Mucosa of descending colon (tissue), 3 donors: Measurements from ENCODE around the gene CABP4. TPM values are rescaled to one million over a fixed set of nuclear protein-coding genes. Genes with fewer than 3 reads are reported as not detected.

Source experiments
- ATAC-seq: fragments of 200-7000 bp; cut with Tn5 transposase; one replicate; pipeline ENCODE4 v1.9.1; 2020; ENCODE audit warnings: mild to moderate bottlenecking, moderate library complexity
- DNase-seq, 3 donors: peaks; one replicate each; pipeline ENCODE4 v3.0.0-alpha.2; 2020
- H3K36me3 ChIP-seq: fragments of 200-600 bp; one replicate; pipeline ENCODE4 v1.8.0; 2021; ENCODE audit warnings: low read depth, mild to moderate bottlenecking
- H3K4me1 ChIP-seq: fragments of 200-600 bp; one replicate; pipeline ENCODE4 v1.8.0; 2021; ENCODE audit warnings: low read depth, mild to moderate bottlenecking
- H3K4me3 ChIP-seq: fragments of 200-600 bp; one replicate; pipeline ENCODE4 v1.8.0; 2021; ENCODE audit warnings: mild to moderate bottlenecking
- H3K9me3 ChIP-seq: fragments of 200-600 bp; one replicate; pipeline ENCODE4 v1.8.0; 2021; ENCODE audit warnings: mild to moderate bottlenecking
- intact Hi-C, 2 donors: fragments of 100-400 bp; cut with DNase I in 1 of 2; cut with micrococcal nuclease in 1 of 2; formaldehyde crosslinking; loops; one replicate each; pipeline versions ENCODE4 v1.11.0 to v1.11.1; 2022; cut with DNase I, micrococcal nuclease
- total RNA-seq, 3 donors: library from RNA; stranded (reverse); fragmentation: NEBNext Ultra II Directional in 2 of 3; extraction: Animal tissue kit (Norgen Biotek cat#: 25700) in 2 of 3; gene quantifications; one replicate each; pipeline versions ENCODE4 v1.2.1 to v1.2.4, GENCODE V29; 2021 to 2023
- TF ChIP-seq, protein P1 (sequence below): fragments of 200-600 bp; IDR thresholded peaks from one replicate; pipeline ENCODE4 v1.8.0; 2022; ENCODE audit warnings: antibody characterized with exemption, mild to moderate bottlenecking
- donor health status: DM: no; HTN: no; CAD: no; lungs with moderate emphysema.
- donor health status: DM: no; HTN: no; CAD: no.
- donor health status: DM: no; HTN: yes; CAD: no.

CABP4 gene
- total RNA-seq, 3 donors from 2014 or later = 0.95 to 1.9 (median 1.2) TPM

DNA sequence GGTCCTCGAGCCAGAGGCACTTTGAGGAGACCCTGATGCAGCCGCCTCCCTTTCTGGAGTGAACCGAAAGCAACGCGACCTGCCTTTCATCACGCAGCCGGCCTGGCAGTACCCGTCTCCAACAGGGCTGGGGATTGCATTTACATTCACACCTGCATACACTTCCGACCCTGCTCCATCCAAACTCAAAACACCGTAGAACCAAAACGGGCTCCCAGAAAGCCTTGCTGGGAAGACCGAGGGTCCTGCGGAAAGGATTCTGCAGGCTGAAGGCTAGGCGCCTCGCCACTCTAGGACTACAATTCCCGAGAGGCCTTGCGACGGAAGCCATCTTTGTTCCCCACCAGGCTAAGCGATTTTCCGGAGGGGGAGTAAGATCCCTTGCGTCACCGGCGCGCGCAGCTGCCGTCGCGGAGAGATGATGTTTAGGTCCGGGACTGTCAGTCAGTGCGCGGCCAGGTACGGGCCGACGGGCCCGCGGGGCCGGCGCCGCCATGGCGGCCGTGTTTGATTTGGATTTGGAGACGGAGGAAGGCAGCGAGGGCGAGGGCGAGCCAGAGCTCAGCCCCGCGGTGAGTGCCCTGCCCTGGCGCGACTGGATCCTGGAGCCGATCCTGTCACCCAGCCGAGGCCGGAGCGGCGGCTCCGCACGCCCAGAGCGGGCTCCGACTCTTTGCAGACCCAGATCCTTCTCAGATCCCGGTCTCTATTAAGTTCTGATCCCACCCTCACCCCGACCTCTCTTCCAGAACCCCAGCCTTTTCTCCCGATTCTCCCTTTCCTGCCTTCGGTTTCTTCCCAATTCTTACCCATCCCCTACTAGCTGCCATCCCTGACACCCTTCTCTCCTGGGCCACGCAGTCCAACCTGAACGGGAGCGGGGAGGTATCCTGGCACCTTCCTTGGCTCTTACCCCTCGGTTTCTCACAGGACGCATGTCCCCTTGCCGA lies 26.8 kb upstream of the CABP4 start, which contains the start of gene RPS6KB2:
RPS6KB2 (plus strand) TSS at position 443 of the 950 bp plus-strand sequence; CDS start at position 495, 52 bp downstream.
- ATAC-seq (peak; percentile 97), DNase-seq (peak; percentile 99 to 100 (median 100))
- TF ChIP-seq, protein P1, sequence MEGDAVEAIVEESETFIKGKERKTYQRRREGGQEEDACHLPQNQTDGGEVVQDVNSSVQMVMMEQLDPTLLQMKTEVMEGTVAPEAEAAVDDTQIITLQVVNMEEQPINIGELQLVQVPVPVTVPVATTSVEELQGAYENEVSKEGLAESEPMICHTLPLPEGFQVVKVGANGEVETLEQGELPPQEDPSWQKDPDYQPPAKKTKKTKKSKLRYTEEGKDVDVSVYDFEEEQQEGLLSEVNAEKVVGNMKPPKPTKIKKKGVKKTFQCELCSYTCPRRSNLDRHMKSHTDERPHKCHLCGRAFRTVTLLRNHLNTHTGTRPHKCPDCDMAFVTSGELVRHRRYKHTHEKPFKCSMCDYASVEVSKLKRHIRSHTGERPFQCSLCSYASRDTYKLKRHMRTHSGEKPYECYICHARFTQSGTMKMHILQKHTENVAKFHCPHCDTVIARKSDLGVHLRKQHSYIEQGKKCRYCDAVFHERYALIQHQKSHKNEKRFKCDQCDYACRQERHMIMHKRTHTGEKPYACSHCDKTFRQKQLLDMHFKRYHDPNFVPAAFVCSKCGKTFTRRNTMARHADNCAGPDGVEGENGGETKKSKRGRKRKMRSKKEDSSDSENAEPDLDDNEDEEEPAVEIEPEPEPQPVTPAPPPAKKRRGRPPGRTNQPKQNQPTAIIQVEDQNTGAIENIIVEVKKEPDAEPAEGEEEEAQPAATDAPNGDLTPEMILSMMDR = no peak
- intact Hi-C loops = no loop called here
- no peaks in the 10 kb centered on the region for H3K36me3 ChIP-seq
- peaks cover 16% of the 10 kb centered on the region for H3K4me1 ChIP-seq
- no peaks in the 10 kb centered on the region for H3K9me3 ChIP-seq
- peak within 1 kb of the TSS; percentile 84 for H3K4me3 ChIP-seq

DNA sequence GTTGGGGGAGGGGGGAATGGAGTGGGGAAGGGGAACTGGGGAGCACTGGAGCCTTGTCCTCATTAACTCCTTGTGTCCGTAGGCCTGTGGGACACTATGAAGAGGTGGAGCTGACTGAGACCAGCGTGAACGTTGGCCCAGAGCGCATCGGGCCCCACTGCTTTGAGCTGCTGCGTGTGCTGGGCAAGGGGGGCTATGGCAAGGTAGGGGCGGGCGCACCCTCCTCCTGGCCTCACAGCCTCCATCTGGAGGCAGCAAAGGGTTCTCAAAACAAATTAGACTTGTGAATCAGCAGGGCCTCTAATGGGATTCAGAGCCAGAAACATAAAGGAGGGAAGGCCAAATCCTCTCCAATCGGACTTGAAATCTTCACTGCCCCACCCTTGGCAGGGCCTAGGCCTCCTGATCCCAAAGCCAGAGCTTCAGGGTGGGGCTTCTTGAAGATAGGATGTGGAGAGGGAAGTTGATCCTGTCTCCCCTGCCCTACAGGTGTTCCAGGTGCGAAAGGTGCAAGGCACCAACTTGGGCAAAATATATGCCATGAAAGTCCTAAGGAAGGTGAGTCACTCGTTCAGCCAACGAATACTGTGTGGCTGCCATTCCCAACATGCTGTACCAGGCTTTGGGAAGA lies 26.0 kb upstream of the CABP4 start:
- H3K4me1 ChIP-seq = peaks cover 16% of the 10 kb centered on the region
- ATAC-seq (no peak), DNase-seq (no peak)
- no peaks in the 10 kb centered on the region for H3K9me3 ChIP-seq
- intact Hi-C loops = no loop called here
- no peaks in the 10 kb centered on the region for H3K36me3 ChIP-seq
- TF ChIP-seq, protein P1 = no peak
- peak overlapping the region; percentile 84 for H3K4me3 ChIP-seq

DNA sequence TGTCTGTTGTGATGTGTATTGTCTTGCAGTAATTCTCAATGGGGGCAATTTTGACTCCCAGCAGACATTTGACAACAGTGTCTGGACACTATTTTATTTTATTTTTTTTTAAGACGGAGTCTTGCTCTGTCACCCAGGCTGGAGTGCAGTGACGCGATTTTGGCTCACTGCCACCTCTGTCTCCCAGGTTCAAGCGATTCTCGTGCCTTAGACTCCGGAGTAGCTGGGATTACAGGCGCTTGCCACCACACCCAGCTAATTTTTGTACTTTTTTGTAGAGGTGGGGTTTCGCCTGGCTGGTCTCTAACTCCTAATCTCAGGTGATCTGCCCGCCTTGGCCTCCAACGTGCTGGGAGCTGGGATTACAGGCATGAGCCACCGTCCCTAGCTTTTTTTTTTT lies 25.4 kb upstream of the CABP4 start:
- ATAC-seq = no peak
- Histone ChIP-seq H3K4me3 (no peak overlapping the region), H3K4me1 (peaks cover 16% of the 10 kb centered on the region), H3K36me3 (no peaks in the 10 kb centered on the region), H3K9me3 (no peaks in the 10 kb centered on the region)
- TF ChIP-seq, protein P1 = no peak
- intact Hi-C loops = no loop called here
- no peak for DNase-seq

DNA sequence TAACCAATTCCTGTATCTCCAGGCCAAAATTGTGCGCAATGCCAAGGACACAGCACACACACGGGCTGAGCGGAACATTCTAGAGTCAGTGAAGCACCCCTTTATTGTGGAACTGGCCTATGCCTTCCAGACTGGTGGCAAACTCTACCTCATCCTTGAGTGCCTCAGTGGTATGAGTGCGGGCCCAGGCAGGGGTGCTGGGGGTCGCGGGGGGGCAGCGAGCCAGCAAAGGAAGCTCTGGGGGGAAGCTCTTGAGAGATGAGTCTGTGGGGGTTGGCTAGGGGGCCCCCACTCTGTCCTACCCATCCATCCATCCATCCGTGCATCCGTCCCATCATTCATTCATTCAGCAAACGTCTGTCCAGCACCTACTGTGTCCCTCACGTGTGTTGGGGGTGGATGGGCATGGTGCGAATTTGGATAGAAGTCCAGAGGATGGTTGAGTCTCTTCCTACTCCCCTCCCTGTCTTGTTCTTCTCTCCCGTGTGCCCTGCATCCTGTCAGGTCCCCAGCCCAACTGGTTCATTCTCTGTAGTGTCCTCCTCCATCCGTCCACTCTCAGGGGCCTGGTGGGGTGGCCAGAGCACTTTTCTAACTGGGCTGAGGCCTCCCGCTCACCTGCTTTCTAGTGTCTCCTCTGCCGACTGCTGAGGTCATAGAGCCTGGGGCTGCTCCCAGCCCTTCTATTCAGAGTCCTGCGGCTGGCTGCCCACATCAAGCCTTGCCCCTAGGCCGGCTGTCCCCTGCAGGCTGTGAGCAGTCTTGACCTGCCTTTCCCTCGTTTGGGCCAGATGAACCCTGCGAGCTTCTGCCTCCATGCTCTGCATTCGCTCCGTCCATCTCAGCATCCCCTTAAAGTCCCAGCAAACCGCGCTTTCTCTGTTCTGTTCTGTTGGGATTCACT lies 23.6 kb upstream of the CABP4 start:
- H3K4me3 ChIP-seq = no peak overlapping the region
- no peaks in the 10 kb centered on the region for H3K9me3 ChIP-seq
- ATAC-seq (no peak), DNase-seq (no peak)
- no peaks in the 10 kb centered on the region for H3K36me3 ChIP-seq
- TF ChIP-seq, protein P1 = no peak
- H3K4me1 ChIP-seq = peaks cover 16% of the 10 kb centered on the region
- intact Hi-C loops = no loop called here

DNA sequence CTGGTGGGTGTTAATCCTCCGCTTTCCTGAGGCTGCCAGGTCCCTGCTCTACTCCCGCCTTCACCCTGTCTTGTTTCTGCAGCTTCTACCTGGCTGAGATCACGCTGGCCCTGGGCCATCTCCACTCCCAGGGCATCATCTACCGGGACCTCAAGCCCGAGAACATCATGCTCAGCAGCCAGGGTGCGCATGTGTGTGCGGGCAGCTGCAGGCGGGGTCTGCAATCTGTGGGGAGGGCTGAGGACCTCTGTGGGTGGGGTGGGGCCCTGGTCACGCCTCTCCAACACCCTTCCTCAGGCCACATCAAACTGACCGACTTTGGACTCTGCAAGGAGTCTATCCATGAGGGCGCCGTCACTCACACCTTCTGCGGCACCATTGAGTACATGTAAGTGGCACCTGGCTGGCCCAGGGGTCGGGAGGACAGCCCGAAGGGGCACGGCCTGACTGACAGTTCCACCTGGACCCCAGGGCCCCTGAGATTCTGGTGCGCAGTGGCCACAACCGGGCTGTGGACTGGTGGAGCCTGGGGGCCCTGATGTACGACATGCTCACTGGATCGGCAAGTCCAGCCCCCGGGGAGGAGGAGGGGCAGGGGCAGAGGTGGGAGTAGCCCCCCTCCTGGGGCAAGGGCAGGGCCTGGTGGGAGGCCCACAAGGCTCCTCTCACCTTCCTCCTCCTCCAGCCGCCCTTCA lies 22.4 kb upstream of the CABP4 start:
- H3K36me3 ChIP-seq = no peaks in the 10 kb centered on the region
- ATAC-seq (no peak), DNase-seq (no peak)
- TF ChIP-seq, protein P1 = no peak
- no peak overlapping the region for H3K4me3 ChIP-seq
- intact Hi-C loops = no loop called here
- no peaks in the 10 kb centered on the region for H3K9me3 ChIP-seq
- H3K4me1 ChIP-seq = peaks cover 12% of the 10 kb centered on the region
